Kasumi-1 (cell line): ENCODE measurements around the gene CTBP2.

Experiments used
- DNase-seq, 2 experiments: peaks; one replicate each; lab custom pipeline; 2025; lab: John Stamatoyannopoulos, UW

Gene CTBP2

GRCh38 chr10:124941823-124942222 lies 218.5 kb downstream of the CTBP2 start, which contains the start of gene ZRANB1:
Gene ZRANB1 (plus strand): TSS chr10:124942123. CDS start chr10:124942494, 371 bp downstream.
- DNase-seq: no peak

- DNase-seq: no peak
Measured at GRCh38 chr10:124939290-124939689, 221.1 kb downstream of the CTBP2 start.

GRCh38 chr10:124936813-124937212 lies 223.6 kb downstream of the CTBP2 start:
- no peak for DNase-seq

- DNase-seq: no peak
Measured at GRCh38 chr10:124935946-124936345, 224.4 kb downstream of the CTBP2 start.
